HG03520 (cell line): Measurements from ENCODE around the gene CLCN4.

ENCODE experiments used
- ATAC-seq: cut with Tn5 transposase; IDR thresholded peaks from one replicate; pipeline ENCODE4 v1.9.1; 2021; ENCODE audit warnings: mild to moderate bottlenecking, moderate library complexity; ENCODE audit not compliant: unreplicated experiment

CLCN4 gene

DNA sequence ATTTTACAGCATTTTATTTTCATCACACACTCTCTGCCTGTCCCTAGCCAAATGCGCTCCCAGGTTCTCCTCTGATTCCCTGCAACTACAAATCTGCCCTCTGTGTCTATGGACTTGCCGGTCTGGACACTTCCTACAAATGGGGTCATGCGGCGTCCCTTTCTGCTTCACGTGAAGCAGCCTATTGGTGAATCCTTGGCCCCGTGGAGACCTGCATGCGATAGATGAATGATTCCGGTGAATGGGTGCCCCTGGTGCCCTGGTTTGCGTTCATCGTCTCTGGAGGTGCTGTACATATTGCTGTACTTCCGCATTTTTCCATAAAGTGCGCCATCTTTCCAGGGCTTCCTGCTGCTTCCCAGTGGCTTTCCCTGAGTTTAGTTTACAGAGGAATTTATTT is 27.5 kb upstream of the CLCN4 start:
- no peak for ATAC-seq

GRCh38 chrX:10130354-10130753 is 26.4 kb upstream of the CLCN4 start:
- no peak for ATAC-seq

DNA sequence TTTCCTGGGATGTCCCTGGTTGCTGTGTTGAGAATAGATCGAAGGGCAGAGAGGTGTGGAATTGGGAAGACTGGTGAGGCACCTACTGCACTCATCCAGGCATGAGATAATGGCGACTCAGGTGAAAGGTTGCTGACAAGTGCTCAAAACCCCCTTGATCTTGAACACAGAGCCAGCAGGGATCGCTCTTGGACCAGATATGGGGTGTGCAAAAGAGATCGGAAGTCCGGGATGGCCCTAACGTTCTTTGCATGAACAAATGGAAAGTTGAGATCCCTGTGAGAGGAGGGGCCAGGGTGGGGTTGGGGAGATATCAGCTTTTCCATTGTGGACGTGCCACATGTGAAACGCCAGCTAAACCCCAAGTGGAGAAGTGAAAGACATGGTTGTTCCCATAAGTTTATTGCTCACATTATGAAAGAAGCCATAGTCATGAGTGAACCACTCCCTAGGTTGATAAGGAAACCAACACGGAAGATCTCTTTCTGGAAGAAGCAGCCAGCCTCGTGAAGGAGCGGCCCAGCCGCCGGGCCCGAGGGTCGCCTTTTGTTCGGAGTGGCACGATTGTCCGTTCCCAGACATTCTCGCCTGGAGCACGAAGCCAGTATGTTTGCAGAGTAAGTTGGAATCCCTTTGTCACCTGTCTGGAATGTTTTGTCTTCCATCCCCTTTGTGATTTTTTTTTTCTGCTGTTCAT is 22.6 kb upstream of the CLCN4 start:
- ATAC-seq = no peak

GRCh38 chrX:10134921-10135320 is 21.9 kb upstream of the CLCN4 start:
- ATAC-seq = no peak

GRCh38 chrX:10135561-10136399 is 21.0 kb upstream of the CLCN4 start:
- ATAC-seq = no peak

- no peak for ATAC-seq
Measured at GRCh38 chrX:10138726-10139125, 18.0 kb upstream of the CLCN4 start.

DNA sequence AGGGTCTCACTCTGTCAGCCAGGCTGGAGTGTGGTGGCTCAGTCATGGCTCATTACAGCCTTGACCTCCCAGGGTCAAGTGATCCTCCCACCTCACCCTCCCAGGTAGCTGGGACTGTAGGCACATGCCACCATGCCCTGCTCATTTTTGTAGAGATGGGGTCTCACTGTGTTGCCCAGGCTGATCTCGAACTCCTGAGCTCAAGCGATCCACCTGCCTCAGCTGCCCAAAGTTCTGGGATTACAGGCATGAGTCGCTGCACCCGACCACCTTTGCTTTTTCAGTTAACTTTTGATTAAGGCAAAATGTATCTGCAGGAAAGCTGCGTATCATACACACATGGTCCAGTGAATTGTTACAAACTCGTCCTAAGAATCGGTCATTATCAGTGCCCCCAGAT is 16.5 kb upstream of the CLCN4 start:
- ATAC-seq = no peak

GRCh38 chrX:10142041-10142599 is 14.7 kb upstream of the CLCN4 start:
- no peak for ATAC-seq

DNA sequence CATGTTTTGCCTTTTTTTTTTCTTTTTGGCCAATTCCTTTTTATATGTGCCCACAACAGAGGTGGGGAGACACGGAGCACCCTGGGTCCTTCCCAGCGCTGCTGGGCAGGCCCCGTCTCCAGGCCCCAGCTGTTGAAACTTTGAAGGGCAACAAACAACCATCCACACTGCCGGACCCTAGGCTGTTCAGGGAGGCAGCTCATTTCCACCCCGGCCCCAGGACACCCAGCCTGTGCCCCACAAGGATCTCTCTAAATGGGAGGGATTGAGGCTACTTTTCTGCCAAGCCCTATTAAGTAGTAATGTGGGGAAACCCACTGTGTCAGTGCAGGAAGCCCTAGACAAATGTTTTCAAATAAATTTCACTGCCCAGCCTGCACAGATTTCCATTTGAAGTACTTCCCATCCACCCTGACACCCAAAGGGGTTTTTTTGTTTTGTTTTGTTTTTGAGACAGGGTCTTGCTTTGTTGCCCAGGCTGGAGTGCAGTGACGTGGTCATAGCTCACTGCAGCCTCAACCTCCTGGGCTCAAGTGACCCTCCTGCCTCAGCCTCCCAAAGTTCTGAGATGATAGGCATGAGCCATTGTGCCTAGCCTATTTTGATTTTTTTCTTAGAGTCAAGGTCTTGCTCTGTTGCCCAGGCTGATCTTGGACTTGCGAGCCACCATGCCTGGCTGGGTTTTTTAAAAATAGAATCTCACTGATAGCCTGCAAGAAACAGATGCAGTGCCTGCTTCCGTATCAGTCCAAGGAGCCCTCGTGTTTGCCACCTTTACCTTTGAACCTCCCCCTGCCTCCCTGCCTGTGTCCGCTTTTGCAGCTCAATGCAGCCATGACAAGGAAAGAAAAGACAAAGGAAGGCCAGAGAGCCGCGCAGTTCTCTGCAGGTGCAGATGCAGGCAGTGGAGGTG is 13.4 kb upstream of the CLCN4 start:
- no peak for ATAC-seq

GRCh38 chrX:10146346-10146745 is 10.4 kb upstream of the CLCN4 start:
- ATAC-seq = no peak

DNA sequence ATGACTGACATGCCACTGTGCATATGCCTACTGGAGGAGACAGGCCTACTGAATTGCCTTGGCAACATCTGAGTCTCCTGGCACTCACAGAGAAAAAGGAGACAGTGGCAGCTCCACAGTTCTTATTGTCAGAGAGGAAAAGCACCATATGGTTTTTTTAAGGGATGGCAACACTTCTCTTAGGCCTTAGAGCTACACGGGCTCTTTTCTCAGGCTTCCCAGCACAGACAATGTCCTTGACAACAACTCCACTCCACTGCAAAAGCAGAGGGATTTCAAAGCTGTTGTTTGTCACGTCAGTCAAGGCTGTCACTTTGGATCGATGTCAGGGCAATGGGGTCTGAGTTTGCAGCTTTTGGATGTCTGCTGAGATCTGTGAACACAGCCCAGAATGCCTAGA is 4.7 kb upstream of the CLCN4 start:
- ATAC-seq = no peak

DNA sequence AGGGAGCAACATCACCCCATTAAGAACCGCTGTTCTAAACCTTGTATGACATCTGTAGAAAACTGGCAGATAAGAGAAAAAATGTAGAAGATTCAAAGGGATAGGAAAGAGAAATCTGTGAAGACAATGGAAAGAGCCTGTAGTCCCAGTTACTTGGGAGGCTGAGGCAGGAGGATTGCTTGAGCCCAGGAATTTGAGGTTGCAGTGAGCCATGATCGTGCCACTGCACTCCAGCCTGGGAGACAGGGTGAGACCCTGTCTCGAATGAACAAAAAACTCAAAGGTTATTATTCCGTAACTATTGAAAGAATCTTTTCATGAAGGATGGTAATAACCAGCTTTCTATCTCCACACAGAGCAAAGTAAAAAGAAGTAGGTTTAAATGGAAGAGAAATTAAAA is 1.6 kb upstream of the CLCN4 start:
- no peak for ATAC-seq

DNA sequence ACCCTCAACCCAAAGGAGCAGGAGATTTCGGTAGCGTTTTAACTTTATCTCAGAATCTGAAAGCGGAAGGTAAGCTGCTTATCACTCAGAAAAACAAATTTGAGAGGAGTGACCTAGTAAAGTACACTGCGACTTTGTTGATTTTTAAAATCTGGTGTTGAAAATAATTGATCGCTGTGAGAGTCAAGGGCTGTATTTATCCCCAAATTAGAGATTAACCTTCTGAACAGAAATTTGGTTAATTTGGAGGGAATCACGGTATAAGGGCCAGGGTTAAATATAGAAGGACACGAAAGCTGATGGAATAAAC is 212 bp downstream of the CLCN4 start:
- no peak for ATAC-seq

DNA sequence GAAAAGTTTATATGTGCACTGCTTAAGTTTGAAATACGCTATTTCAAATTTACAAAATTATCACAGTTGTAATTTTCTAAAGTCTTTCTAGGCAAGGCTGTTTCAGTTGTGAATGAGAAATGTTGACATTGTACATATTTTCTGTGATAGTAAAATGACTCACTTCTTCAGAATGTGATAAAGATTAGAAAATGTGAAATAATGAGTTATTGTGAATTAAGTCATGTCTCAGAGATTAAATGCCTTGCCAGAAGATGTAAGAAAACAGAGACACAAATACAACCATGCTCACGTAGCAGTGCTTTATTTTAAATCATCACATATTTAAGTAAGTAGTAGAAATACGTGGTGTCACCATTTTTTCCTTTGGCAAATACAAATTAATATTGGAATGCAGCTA is 768 bp downstream of the CLCN4 start:
- ATAC-seq = no peak

GRCh38 chrX:10158279-10159144 is 1.7 kb downstream of the CLCN4 start:
- peak; percentile 47 for ATAC-seq

- ATAC-seq = no peak
Measured at GRCh38 chrX:10159145-10159468, 2.3 kb downstream of the CLCN4 start.

DNA sequence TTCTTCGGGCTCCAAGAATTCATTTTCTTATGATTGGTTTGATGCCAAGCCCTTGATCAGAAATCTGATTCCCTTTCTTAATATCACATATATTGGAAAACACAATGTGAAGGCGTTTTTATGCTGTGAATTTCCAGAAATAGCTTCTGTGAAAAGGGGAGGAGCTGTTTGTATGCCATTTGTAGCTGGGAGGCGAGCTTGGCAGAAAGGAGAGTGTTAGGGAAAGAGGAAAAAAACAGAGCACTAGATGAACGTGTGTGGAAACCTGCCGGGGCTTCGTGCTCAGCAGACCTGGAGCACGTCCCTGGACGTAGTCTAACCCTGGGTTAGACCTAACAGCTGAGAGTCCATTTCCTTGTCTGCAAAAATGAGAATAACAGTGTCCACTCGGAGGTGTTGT is 3.4 kb downstream of the CLCN4 start:
- no peak for ATAC-seq

DNA sequence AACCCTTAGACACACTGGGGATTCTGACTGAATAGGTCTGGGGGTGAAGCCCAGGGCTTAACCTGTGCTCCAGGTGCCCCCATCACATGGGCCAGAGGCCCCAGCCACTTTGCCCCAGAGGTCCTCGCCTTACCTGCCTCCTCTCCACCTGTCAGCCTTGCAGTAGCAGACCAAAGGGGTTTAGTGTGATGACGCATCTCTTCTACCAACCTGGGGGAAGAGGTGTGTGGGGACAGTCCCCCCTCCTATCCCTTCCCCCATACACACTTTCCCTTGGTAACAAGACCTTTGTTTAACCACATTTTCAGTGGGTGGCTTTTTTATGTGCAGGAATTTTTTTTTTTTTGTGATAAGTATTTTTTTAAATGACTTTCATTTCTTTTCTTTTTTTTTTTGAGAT is 6.3 kb downstream of the CLCN4 start:
- no peak for ATAC-seq

DNA sequence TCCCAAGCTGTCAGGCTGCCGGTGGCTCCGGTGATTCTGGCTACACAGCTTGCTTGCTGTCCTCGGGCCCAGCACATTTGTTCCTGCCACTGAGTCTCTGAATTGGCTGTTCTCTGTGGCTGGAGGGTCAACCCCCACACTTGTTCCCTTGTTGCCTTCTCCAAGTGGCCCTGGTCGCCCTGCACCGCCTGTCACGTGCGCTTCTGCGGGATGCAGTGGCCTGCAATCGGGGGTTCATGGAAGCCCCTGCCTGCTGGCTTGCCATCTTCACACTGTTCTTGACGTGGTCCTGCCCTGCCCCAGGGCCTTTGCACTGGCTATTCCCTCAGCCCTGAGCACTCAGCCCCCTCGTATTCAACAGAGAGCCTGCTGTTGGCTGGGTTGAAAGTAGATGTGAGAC is 8.1 kb downstream of the CLCN4 start:
- ATAC-seq = no peak

DNA sequence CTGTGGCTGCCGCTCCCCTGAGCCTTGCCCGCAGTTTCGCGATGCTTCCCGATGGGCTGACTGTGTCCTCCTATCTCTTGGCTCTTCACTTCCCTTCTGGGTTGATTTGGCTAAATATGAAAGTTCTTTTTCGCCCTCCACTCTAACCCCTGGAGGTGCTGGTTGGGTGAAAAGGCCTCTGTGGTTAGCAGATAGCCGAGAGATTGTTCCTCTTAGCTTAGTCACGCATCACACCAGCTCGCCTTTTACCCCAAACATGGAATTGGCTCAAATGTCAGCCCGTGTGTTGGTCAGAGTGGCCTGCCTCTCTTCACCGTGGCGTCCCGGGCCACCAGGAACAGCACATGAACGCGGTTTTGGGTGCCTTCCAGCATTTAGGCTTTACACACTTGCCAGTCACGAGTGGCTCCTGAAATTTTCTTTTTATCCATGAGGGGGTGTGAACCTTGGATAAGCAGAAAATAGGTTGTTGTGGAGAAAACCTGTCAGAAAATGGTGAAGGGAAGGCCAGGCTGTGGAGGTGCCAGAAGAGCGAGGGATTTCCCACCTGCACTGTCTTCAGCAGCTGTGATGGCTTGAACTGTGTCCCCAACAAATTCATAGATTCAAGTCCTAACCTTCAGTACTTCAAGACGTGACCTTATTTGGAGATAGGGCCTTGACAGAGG is 8.9 kb downstream of the CLCN4 start:
- no peak for ATAC-seq
